A673 (cell line): ENCODE data around the gene KIAA0586.

ENCODE experiments used
- EZH2 ChIP-seq: fragments of 200-600 bp; sonication (generic); IDR thresholded peaks from 2 replicates; pipeline ENCODE4 v1.6.1; 2017; ENCODE audit warnings: borderline replicate concordance, low read depth, mild to moderate bottlenecking, mixed read lengths, antibody characterized with exemption, low read length; ENCODE audit not compliant: poor library complexity, severe bottlenecking
- TF ChIP-seq, protein P1 (sequence below): fragments of 300-800, 200-600 bp; sonication (generic); conservative IDR thresholded peaks from 2 replicates; pipeline ENCODE4 v1.5.1; 2017; ENCODE audit warnings: low read depth, mild to moderate bottlenecking, antibody characterized with exemption, low read length, moderate library complexity, mixed read lengths

DNA sequence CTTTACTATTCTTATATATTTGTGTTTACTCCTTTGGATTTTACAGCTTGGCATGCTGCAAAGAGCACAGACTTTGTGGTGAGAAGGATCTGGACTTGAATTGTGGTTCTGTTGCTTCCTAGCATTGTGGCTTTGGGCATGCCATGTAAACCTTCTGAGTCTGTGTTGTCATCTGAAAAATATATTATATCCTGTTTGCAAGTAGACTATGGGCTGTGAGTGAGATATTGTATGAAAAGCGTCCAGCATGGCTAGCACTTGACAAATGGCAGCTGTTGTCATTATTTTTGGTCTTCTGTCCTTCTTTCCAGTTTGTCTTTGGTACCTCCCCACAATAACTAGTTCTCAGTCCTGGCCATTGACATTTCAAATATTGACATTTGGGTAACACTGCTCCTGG lies 148.4 kb downstream of the KIAA0586 start:
- TF ChIP-seq, protein P1, sequence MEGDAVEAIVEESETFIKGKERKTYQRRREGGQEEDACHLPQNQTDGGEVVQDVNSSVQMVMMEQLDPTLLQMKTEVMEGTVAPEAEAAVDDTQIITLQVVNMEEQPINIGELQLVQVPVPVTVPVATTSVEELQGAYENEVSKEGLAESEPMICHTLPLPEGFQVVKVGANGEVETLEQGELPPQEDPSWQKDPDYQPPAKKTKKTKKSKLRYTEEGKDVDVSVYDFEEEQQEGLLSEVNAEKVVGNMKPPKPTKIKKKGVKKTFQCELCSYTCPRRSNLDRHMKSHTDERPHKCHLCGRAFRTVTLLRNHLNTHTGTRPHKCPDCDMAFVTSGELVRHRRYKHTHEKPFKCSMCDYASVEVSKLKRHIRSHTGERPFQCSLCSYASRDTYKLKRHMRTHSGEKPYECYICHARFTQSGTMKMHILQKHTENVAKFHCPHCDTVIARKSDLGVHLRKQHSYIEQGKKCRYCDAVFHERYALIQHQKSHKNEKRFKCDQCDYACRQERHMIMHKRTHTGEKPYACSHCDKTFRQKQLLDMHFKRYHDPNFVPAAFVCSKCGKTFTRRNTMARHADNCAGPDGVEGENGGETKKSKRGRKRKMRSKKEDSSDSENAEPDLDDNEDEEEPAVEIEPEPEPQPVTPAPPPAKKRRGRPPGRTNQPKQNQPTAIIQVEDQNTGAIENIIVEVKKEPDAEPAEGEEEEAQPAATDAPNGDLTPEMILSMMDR: no peak
- no peak for TF ChIP-seq EZH2
